22Rv1 (cell line): Measurements from ENCODE around the gene CERT1.

ENCODE experiments used
- ZFX ChIP-seq: fragments of 450-650 bp; IDR thresholded peaks from 2 replicates; pipeline ENCODE4 v1.6.1; 2017; ENCODE audit warnings: antibody characterized with exemption, borderline replicate concordance
- TF ChIP-seq, protein P1 (sequence below): fragments of 450-650 bp; IDR thresholded peaks from 2 replicates; pipeline ENCODE4 v1.5.1; 2017; ENCODE audit warnings: mild to moderate bottlenecking

DNA sequence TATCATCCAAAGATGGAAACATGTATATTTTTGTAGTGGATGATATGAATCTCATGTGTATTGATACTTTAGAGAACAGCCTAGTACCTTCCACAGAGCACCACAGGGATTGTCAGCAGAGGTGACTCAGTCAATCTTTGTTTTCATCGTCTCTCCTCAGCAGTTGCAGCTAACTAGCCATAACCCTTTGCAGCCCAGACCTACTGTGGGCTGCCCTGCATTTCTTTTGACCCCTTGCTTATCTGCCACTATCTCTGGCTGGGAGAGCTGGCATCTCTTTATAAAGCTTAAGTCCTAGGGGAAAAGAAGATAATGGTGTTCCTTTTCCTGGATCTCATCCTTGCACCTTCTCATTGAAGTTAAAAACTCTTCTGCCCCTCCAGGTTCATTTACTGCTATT lies 145.7 kb downstream of the CERT1 start:
- TF ChIP-seq, protein P1, sequence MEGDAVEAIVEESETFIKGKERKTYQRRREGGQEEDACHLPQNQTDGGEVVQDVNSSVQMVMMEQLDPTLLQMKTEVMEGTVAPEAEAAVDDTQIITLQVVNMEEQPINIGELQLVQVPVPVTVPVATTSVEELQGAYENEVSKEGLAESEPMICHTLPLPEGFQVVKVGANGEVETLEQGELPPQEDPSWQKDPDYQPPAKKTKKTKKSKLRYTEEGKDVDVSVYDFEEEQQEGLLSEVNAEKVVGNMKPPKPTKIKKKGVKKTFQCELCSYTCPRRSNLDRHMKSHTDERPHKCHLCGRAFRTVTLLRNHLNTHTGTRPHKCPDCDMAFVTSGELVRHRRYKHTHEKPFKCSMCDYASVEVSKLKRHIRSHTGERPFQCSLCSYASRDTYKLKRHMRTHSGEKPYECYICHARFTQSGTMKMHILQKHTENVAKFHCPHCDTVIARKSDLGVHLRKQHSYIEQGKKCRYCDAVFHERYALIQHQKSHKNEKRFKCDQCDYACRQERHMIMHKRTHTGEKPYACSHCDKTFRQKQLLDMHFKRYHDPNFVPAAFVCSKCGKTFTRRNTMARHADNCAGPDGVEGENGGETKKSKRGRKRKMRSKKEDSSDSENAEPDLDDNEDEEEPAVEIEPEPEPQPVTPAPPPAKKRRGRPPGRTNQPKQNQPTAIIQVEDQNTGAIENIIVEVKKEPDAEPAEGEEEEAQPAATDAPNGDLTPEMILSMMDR, result no peak
- no peak for TF ChIP-seq ZFX
